MM.1S (cell line): ENCODE results near the gene TGIF1.

ENCODE experiments used
- DNase-seq: peaks from one replicate; pipeline ENCODE4 v3.0.0-alpha.2; 2015
- H2AFZ ChIP-seq: fragments of 300-600 bp; sonication (generic); 2 replicates; pipeline ENCODE4 v1.6.0; 2016; ENCODE audit warnings: antibody characterized with exemption, low read length
- H3F3A ChIP-seq: fragments of 300-600 bp; sonication (generic); 2 replicates; pipeline ENCODE4 v1.6.1; 2016; ENCODE audit warnings: mild to moderate bottlenecking, antibody characterized with exemption, low read length, moderate library complexity, mixed read lengths; ENCODE audit not compliant: insufficient read depth
- H3K27ac ChIP-seq: fragments of 300-600 bp; sonication (generic); 2 replicates; pipeline ENCODE4 v1.5.1; 2016; ENCODE audit warnings: mild to moderate bottlenecking, low read length
- H3K27me3 ChIP-seq: fragments of 300-600 bp; sonication (generic); replicated peaks from 2 replicates; pipeline ENCODE4 v1.6.0; 2016; ENCODE audit warnings: low read length; ENCODE audit not compliant: insufficient read depth
- H3K36me3 ChIP-seq: fragments of 300-600 bp; sonication (generic); replicated peaks from 2 replicates; pipeline ENCODE4 v1.6.1; 2016; ENCODE audit warnings: mild to moderate bottlenecking, low read length, mixed read lengths; ENCODE audit not compliant: insufficient read depth
- H3K4me1 ChIP-seq: fragments of 300-600 bp; sonication (generic); 2 replicates; pipeline ENCODE4 v1.6.1; 2016; ENCODE audit warnings: low read length, mixed read lengths
- H3K4me2 ChIP-seq: fragments of 300-600 bp; sonication (generic); 2 replicates; pipeline ENCODE4 v1.6.0; 2016; ENCODE audit warnings: low read depth, low read length
- H3K4me3 ChIP-seq: fragments of 300-600 bp; sonication (generic); 2 replicates; pipeline ENCODE4 v1.5.1; 2016; ENCODE audit warnings: low read length, mixed read lengths
- H3K79me2 ChIP-seq: fragments of 300-600 bp; sonication (generic); 2 replicates; pipeline ENCODE4 v1.6.1; 2016; ENCODE audit warnings: mixed run types, low read length, mixed read lengths
- H3K9ac ChIP-seq: fragments of 300-600 bp; sonication (generic); 2 replicates; pipeline ENCODE4 v1.6.1; 2016; ENCODE audit warnings: low read length, mixed read lengths
- H3K9me2 ChIP-seq: fragments of 300-600 bp; sonication (generic); replicated peaks from 2 replicates; pipeline ENCODE4 v1.6.1; 2016; ENCODE audit warnings: mild to moderate bottlenecking, low read length, mixed read lengths; ENCODE audit not compliant: insufficient read depth
- H3K9me3 ChIP-seq: fragments of 300-600 bp; sonication (generic); replicated peaks from 2 replicates; pipeline ENCODE4 v1.6.1; 2016; ENCODE audit warnings: mild to moderate bottlenecking, low read length, mixed read lengths; ENCODE audit not compliant: insufficient read depth
- H4K20me1 ChIP-seq: fragments of 300-600 bp; sonication (generic); 2 replicates; pipeline ENCODE4 v1.6.1; 2016; ENCODE audit warnings: mild to moderate bottlenecking, low read length, moderate library complexity, mixed read lengths; ENCODE audit not compliant: insufficient read depth
- CTCF ChIP-seq: fragments of 300-600 bp; sonication (generic); IDR thresholded peaks from 2 replicates; pipeline ENCODE4 v1.5.1; 2016; ENCODE audit warnings: antibody characterized with exemption, low read length, mixed read lengths
- EZH2 ChIP-seq: fragments of 300-600 bp; sonication (generic); optimal IDR thresholded peaks from 2 replicates; pipeline ENCODE3; 2017; ENCODE audit warnings: low read depth, mild to moderate bottlenecking, antibody characterized with exemption, low read length, mixed read lengths
- EZH2phosphoT487 ChIP-seq: fragments of 300-600 bp; sonication (generic); IDR thresholded peaks from 2 replicates; pipeline ENCODE4 v1.6.1; 2018; ENCODE audit warnings: antibody characterized with exemption, low read length

Gene TGIF1

GRCh38 chr18:3480827-3481573, 31.0 kb downstream of the TGIF1 start:
- TF ChIP-seq EZH2phosphoT487: no peak
- TF ChIP-seq CTCF: no peak
- no peak for TF ChIP-seq EZH2
- H3K4me1 ChIP-seq: no peaks in the 10 kb centered on the region
- no peak for DNase-seq
- H3K27me3 ChIP-seq: no peaks in the 10 kb centered on the region; the same call in 1 of the 2 replicates
- H4K20me1 ChIP-seq: no peaks in the 10 kb centered on the region
- no peaks in the 10 kb centered on the region for H3F3A ChIP-seq
- H3K79me2 ChIP-seq: no peaks in the 10 kb centered on the region
- H3K9me2 ChIP-seq: no peaks in the 10 kb centered on the region
- no peak overlapping the region for H2AFZ ChIP-seq
- H3K9me3 ChIP-seq: no peaks in the 10 kb centered on the region
- no peak overlapping the region for H3K27ac ChIP-seq
- H3K36me3 ChIP-seq: no peaks in the 10 kb centered on the region
- no peak overlapping the region for H3K9ac ChIP-seq
- no peak overlapping the region for H3K4me3 ChIP-seq
- no peak overlapping the region for H3K4me2 ChIP-seq

GRCh38 chr18:3481696-3482210, 31.8 kb downstream of the TGIF1 start:
- Histone ChIP-seq H2AFZ (no peak overlapping the region), H3K79me2 (no peaks in the 10 kb centered on the region), H3K4me3 (no peak overlapping the region), H4K20me1 (no peaks in the 10 kb centered on the region), H3K4me2 (no peak overlapping the region), H3F3A (no peaks in the 10 kb centered on the region), H3K4me1 (no peaks in the 10 kb centered on the region), H3K27me3 (no peaks in the 10 kb centered on the region; the same call in 1 of the 2 replicates), H3K9me3 (no peaks in the 10 kb centered on the region), H3K36me3 (no peaks in the 10 kb centered on the region), H3K9ac (no peak overlapping the region), H3K27ac (no peak overlapping the region), H3K9me2 (no peaks in the 10 kb centered on the region)
- TF ChIP-seq EZH2phosphoT487: no peak
- no peak for TF ChIP-seq EZH2
- TF ChIP-seq CTCF: peak; percentile 30
- DNase-seq: no peak

GRCh38 chr18:3482258-3482657, 32.3 kb downstream of the TGIF1 start:
- Histone ChIP-seq H3K27me3 (no peaks in the 10 kb centered on the region; the same call in 1 of the 2 replicates), H3K4me1 (no peaks in the 10 kb centered on the region), H4K20me1 (no peaks in the 10 kb centered on the region), H3K27ac (no peak overlapping the region), H3K4me3 (no peak overlapping the region), H3K9me3 (no peaks in the 10 kb centered on the region), H3K36me3 (no peaks in the 10 kb centered on the region), H3F3A (no peaks in the 10 kb centered on the region), H3K4me2 (no peak overlapping the region), H3K9ac (no peak overlapping the region), H3K79me2 (no peaks in the 10 kb centered on the region), H3K9me2 (no peaks in the 10 kb centered on the region), H2AFZ (no peak overlapping the region)
- DNase-seq: no peak
- TF ChIP-seq CTCF (no peak), EZH2 (no peak), EZH2phosphoT487 (no peak)
